A673 (cell line): ENCODE data around the gene HPS6. TPM values are rescaled to one million over a fixed set of nuclear protein-coding genes. Genes with fewer than 3 reads are reported as not detected.

Experiments
- BruUV-seq: library from RNA; stranded (reverse); fragments of 400-500 nt; replicated peaks from 2 replicates; lab custom pipeline; 2021; lab: Mats Ljungman, UMichigan
- CTCF ChIA-PET: fragments of 300-600 bp; sonication (Branson Sonifier 250); formaldehyde crosslinking; loops from one replicate; lab custom pipeline; 2022; ENCODE audit warnings: antibody characterized with exemption; lab: Charles Lee
- POLR2A ChIA-PET: fragments of 300-600 bp; sonication (Branson Sonifier 250); formaldehyde crosslinking; loops from one replicate; lab custom pipeline; 2022; ENCODE audit warnings: antibody characterized with exemption; ENCODE audit not compliant: low non-redundant PET; lab: Charles Lee
- DNase-seq: peaks from one replicate; pipeline ENCODE4 v3.0.0-alpha.2; 2015; ENCODE audit warnings: low spot score
- H3K27ac ChIP-seq: fragments of 200-600 bp; sonication (generic); 2 replicates; pipeline ENCODE4 v1.5.1; 2016; ENCODE audit warnings: mixed run types, low read depth, mild to moderate bottlenecking, mixed read lengths, antibody characterized with exemption, low read length; ENCODE audit not compliant: poor library complexity, severe bottlenecking
- H3K27me3 ChIP-seq: fragments of 200-600 bp; sonication (generic); replicated peaks from 2 replicates; pipeline ENCODE4 v1.6.1; 2017; ENCODE audit warnings: mixed run types, low read depth, mild to moderate bottlenecking, mixed read lengths, antibody characterized with exemption, low read length; ENCODE audit not compliant: insufficient read depth, poor library complexity
- H3K36me3 ChIP-seq: fragments of 200-600 bp; sonication (generic); 2 replicates; pipeline ENCODE4 v1.6.1; 2016; ENCODE audit warnings: mixed run types, mild to moderate bottlenecking, mixed read lengths, antibody characterized with exemption, low read length; ENCODE audit not compliant: insufficient read depth, poor library complexity, severe bottlenecking
- H3K4me1 ChIP-seq: fragments of 200-600 bp; sonication (generic); 2 replicates; pipeline ENCODE4 v1.6.1; 2017; ENCODE audit warnings: mixed run types, mild to moderate bottlenecking, mixed read lengths, antibody characterized with exemption, low read length; ENCODE audit not compliant: insufficient read depth, poor library complexity, severe bottlenecking
- H3K4me3 ChIP-seq: fragments of 200-600 bp; sonication (generic); 2 replicates; pipeline ENCODE4 v1.5.1; 2016; ENCODE audit warnings: low read depth, mixed run types, mild to moderate bottlenecking, mixed read lengths, low read length; ENCODE audit not compliant: poor library complexity, severe bottlenecking
- H3K9me3 ChIP-seq: fragments of 200-600 bp; sonication (generic); 2 replicates; pipeline ENCODE4 v1.6.1; 2016; ENCODE audit warnings: mixed run types, low read depth, mild to moderate bottlenecking, mixed read lengths, antibody characterized with exemption, low read length; ENCODE audit not compliant: poor library complexity, severe bottlenecking
- EZH2 ChIP-seq: fragments of 200-600 bp; sonication (generic); IDR thresholded peaks from 2 replicates; pipeline ENCODE4 v1.6.1; 2017; ENCODE audit warnings: borderline replicate concordance, low read depth, mild to moderate bottlenecking, mixed read lengths, antibody characterized with exemption, low read length; ENCODE audit not compliant: poor library complexity, severe bottlenecking
- intact Hi-C: fragments of 100-400 bp; cut with micrococcal nuclease; formaldehyde crosslinking; loops from one replicate; pipeline ENCODE4 v1.10.0; 2022; ENCODE audit not compliant: unreplicated experiment
- total RNA-seq: library from RNA; stranded (reverse); gene quantifications from 2 replicates; pipeline ENCODE4 v1.2.3, GENCODE V29; 2021
- TF ChIP-seq, protein P1 (sequence below): fragments of 300-800, 200-600 bp; sonication (generic); conservative IDR thresholded peaks from 2 replicates; pipeline ENCODE4 v1.5.1; 2017; ENCODE audit warnings: low read depth, mild to moderate bottlenecking, antibody characterized with exemption, low read length, moderate library complexity, mixed read lengths

The HPS6 gene
- total RNA-seq, 1 experiment from 2014 or later = 12.6 TPM

- no peaks in the 10 kb centered on the region for H3K27me3 ChIP-seq
- intact Hi-C loops = no loop called here
- no peak overlapping the region for H3K4me3 ChIP-seq
- ChIA-PET POLR2A (no interaction called here), CTCF (no interaction called here)
- no peaks in the 10 kb centered on the region for H3K4me1 ChIP-seq
- no peak overlapping the region for H3K27ac ChIP-seq
- H3K9me3 ChIP-seq = no peaks in the 10 kb centered on the region
- no peak for DNase-seq
- BruUV-seq = no TSS peak
- H3K36me3 ChIP-seq = no peaks in the 10 kb centered on the region
- no peak for TF ChIP-seq EZH2
- TF ChIP-seq, protein P1, sequence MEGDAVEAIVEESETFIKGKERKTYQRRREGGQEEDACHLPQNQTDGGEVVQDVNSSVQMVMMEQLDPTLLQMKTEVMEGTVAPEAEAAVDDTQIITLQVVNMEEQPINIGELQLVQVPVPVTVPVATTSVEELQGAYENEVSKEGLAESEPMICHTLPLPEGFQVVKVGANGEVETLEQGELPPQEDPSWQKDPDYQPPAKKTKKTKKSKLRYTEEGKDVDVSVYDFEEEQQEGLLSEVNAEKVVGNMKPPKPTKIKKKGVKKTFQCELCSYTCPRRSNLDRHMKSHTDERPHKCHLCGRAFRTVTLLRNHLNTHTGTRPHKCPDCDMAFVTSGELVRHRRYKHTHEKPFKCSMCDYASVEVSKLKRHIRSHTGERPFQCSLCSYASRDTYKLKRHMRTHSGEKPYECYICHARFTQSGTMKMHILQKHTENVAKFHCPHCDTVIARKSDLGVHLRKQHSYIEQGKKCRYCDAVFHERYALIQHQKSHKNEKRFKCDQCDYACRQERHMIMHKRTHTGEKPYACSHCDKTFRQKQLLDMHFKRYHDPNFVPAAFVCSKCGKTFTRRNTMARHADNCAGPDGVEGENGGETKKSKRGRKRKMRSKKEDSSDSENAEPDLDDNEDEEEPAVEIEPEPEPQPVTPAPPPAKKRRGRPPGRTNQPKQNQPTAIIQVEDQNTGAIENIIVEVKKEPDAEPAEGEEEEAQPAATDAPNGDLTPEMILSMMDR = no peak
These were observed 31.3 kb downstream of the HPS6 start for GRCh38 chr10:102096449-102096848.

DNA sequence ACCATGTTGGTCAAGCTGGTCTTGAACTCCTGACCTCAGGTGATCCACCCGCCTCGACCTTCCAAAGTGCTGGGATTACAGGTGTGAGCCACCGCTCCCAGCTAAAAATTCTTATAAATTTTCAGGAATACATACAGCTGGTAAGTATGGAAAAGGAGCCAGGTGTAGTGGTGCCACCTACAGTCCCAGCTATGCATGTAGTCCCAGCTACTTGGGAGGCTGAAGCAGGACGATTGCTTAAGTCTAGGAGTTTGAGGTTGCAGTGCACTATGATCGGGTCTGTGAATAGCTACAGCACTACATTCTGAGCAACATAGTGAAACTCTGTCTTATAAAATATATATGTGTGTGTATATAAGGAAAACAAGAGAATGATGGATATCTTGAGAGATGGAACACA lies 36.0 kb downstream of the HPS6 start:
- Histone ChIP-seq H3K27ac (no peak overlapping the region), H3K9me3 (no peaks in the 10 kb centered on the region), H3K27me3 (no peaks in the 10 kb centered on the region), H3K4me3 (no peak overlapping the region), H3K4me1 (no peaks in the 10 kb centered on the region), H3K36me3 (peaks cover 4% of the 10 kb centered on the region)
- CTCF ChIA-PET = no interaction called here
- no peak for TF ChIP-seq EZH2
- TF ChIP-seq, protein P1 = 0 out of 2 replicates have a peak, but pooled peaks have one; percentile 19
- POLR2A ChIA-PET = interaction anchor here (0.6 kb wide), 1 partner anchor 14 kb away, joined by 3 read pairs; no protein-coding TSS in a partner anchor
- no TSS peak for BruUV-seq
- no peak for DNase-seq
- intact Hi-C loops = no loop called here

GRCh38 chr10:102102421-102102820 lies 37.3 kb downstream of the HPS6 start:
- CTCF ChIA-PET = no interaction called here
- Histone ChIP-seq H3K36me3 (peaks cover 4% of the 10 kb centered on the region), H3K9me3 (no peaks in the 10 kb centered on the region), H3K27ac (no peak overlapping the region), H3K4me1 (no peaks in the 10 kb centered on the region), H3K27me3 (no peaks in the 10 kb centered on the region), H3K4me3 (no peak overlapping the region)
- TF ChIP-seq, protein P1 = no peak
- no peak for TF ChIP-seq EZH2
- POLR2A ChIA-PET = no interaction called here
- no peak for DNase-seq
- no TSS peak for BruUV-seq
- intact Hi-C loops = no loop called here
